Right lobe of liver (tissue), 6 donors: Measurements from ENCODE around the gene ISCA2. TPM values are rescaled to one million over a fixed set of nuclear protein-coding genes. Genes with fewer than 3 reads are reported as not detected.

Experiments used
- ATAC-seq, 4 donors: fragments of 200-7000 bp; cut with Tn5 transposase; one replicate each; pipeline ENCODE4 v1.9.1; 2020; ENCODE audit warnings: mild to moderate bottlenecking in 4 of 4, moderate library complexity in 4 of 4
- DNase-seq, 3 donors: peaks; one replicate each; pipeline ENCODE4 v3.0.0-alpha.2; 2020
- H3K27ac ChIP-seq, 3 donors: fragments of 200-600 bp; one replicate each; pipeline ENCODE4 v1.8.0; 2022
- H3K27me3 ChIP-seq, 2 donors: fragments of 200-600 bp; one replicate each; pipeline ENCODE4 v1.8.0; 2022
- H3K36me3 ChIP-seq, 4 donors: fragments of 200-600 bp; sonication (generic) in 1 of 4; one replicate each; pipeline versions ENCODE4 v1.5.1 to v1.8.0; 2017 to 2022; ENCODE audit warnings: control low read depth in 1 of 4
- H3K4me1 ChIP-seq, 4 donors: fragments of 200-600 bp; sonication (generic) in 1 of 4; one replicate each; pipeline versions ENCODE4 v1.5.1 to v1.8.0; 2017 to 2022; ENCODE audit warnings: control low read depth in 1 of 4
- H3K4me3 ChIP-seq, 3 donors: fragments of 200-600 bp; one replicate each; pipeline ENCODE4 v1.8.0; 2022
- H3K9me3 ChIP-seq, 4 donors: fragments of 200-600 bp; sonication (generic) in 1 of 4; one replicate each; pipeline versions ENCODE4 v1.5.1 to v1.8.0; 2017 to 2022; ENCODE audit warnings: control low read depth in 1 of 4
- POLR2A ChIP-seq: fragments of 450-650 bp; IDR thresholded peaks from one replicate; pipeline ENCODE4 v1.6.1; 2017; ENCODE audit warnings: antibody characterized with exemption, mild to moderate bottlenecking
- WGBS: methylation state at CpG from one replicate; pipeline ENCODE4 v1.1.6; 2018; ENCODE audit warnings: low coverage, low lambda C conversion rate; ENCODE audit not compliant: insufficient coverage; ENCODE audit errors: missing lambda C conversion rate; 5-methylcytosine and 5-hydroxymethylcytosine counted together
- intact Hi-C, 2 donors: fragments of 100-400 bp; cut with DNase I; formaldehyde crosslinking; loops; one replicate each; pipeline versions ENCODE4 v1.11.2 to v1.14.1; 2022
- total RNA-seq, 6 experiments: library from RNA; depleted of rRNA in 2 of 6; stranded (reverse); fragments of >200 nt in 2 of 6; fragmentation: NEBNext Ultra II Directional in 3 of 6; extraction: Animal tissue kit (Norgen Biotek cat#: 25700) in 3 of 6; gene quantifications; one replicate each; pipeline versions ENCODE4 v1.1.0 to v1.2.4, GENCODE V29; 2016 to 2023
- TF ChIP-seq, protein P1 (sequence below), 4 donors: fragments of 200-600 bp in 3 of 4; fragments of 450-650 bp in 1 of 4; IDR thresholded peaks; one replicate each; pipeline versions ENCODE4 v1.5.1 to v1.8.0; 2016 to 2022; ENCODE audit warnings: antibody characterized with exemption in 4 of 4, mild to moderate bottlenecking in 2 of 4
- donor health status: DM: no; HTN: yes; CAD: no.
- donor health status: DM: no; HTN: no; CAD: no.
- donor health status: DM: no; HTN: no; CAD: no.
- donor health status: DM: no; HTN: yes; CAD: no.
- donor health status: DM: no; HTN: yes; CAD: no.

ISCA2 gene
- total RNA-seq, 6 experiments from 2014 or later = 7.8 to 16.3 (median 11.4) TPM

DNA sequence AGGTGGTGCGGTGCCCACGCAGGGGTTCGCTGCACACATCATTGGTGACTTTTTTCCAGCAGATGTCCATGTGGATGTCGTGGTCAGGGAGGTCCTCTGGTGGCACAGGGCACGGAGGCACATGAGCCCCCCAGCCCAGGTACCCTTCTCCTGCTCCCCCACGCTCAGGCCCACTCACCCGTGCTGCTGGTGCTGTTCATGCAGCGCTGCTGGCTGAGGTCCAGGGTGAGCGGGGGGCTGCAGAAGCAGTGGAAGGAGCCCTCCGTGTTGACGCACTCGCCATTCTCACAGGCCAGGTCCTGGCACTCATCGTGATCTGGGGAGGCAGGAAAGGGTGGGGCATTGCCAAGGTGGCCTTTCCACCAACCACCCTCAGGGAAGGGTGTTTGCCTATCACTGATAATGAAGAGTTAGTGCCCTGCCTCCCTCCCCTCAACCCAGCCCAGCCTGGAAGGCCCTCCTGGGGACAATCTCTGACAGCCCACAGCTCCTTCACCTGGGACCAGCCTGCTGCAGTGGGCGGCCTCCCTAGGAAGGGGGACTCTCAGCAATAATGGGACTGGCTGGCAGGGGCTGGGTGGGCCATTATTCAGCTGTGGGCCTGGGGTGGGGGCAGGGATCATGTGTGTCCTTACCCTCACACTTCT is 9.8 kb downstream of the ISCA2 start:
- no peak overlapping the region for H3K4me3 ChIP-seq

DNA sequence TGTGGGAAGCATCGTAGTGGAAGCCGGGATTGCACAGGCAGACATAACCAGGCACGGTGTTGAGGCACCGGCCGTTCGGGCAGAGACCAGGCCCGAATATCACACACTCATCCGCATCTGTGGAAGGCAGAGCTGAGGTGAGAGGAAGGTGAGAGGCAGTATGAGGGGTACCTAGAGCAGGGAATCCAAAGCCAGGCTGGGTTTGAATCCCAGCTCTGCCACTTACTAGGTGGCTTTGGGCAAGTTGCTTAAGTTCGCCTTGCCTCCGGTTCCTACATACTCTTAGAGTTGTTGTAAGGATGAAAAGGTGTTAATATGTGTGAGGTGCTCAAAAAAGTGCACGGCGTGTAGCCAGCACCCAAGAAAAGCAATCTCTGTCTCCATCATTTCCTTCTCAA is 10.4 kb downstream of the ISCA2 start:
- no CpG with 5 or more reads among the region's 12 CpGs for WGBS
- TF ChIP-seq, protein P1, sequence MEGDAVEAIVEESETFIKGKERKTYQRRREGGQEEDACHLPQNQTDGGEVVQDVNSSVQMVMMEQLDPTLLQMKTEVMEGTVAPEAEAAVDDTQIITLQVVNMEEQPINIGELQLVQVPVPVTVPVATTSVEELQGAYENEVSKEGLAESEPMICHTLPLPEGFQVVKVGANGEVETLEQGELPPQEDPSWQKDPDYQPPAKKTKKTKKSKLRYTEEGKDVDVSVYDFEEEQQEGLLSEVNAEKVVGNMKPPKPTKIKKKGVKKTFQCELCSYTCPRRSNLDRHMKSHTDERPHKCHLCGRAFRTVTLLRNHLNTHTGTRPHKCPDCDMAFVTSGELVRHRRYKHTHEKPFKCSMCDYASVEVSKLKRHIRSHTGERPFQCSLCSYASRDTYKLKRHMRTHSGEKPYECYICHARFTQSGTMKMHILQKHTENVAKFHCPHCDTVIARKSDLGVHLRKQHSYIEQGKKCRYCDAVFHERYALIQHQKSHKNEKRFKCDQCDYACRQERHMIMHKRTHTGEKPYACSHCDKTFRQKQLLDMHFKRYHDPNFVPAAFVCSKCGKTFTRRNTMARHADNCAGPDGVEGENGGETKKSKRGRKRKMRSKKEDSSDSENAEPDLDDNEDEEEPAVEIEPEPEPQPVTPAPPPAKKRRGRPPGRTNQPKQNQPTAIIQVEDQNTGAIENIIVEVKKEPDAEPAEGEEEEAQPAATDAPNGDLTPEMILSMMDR (IDR thresholded peaks at IDR 0.05) = no peak
- no peak for TF ChIP-seq POLR2A
- no peaks in the 10 kb centered on the region for H3K36me3 ChIP-seq
- H3K4me3 ChIP-seq = no peak overlapping the region
- no peaks in the 10 kb centered on the region for H3K27me3 ChIP-seq
- intact Hi-C loops = no loop called here
- H3K9me3 ChIP-seq = no peaks in the 10 kb centered on the region
- H3K27ac ChIP-seq = no peak overlapping the region
- no peak for DNase-seq
- no peaks in the 10 kb centered on the region for H3K4me1 ChIP-seq
- ATAC-seq = no peak

More for the DNA sequence above, 9.8 kb downstream of the ISCA2 start:
- intact Hi-C loops = no loop called here
- H3K36me3 ChIP-seq = no peaks in the 10 kb centered on the region
- no peaks in the 10 kb centered on the region for H3K27me3 ChIP-seq
- DNase-seq (no peak), ATAC-seq (no peak)
- no peak overlapping the region for H3K27ac ChIP-seq
- WGBS = no CpG with 5 or more reads among the region's 14 CpGs
- H3K4me1 ChIP-seq = no peaks in the 10 kb centered on the region
- TF ChIP-seq, protein P1 (IDR thresholded peaks at IDR 0.05) = no peak
- TF ChIP-seq POLR2A = no peak
- no peaks in the 10 kb centered on the region for H3K9me3 ChIP-seq

DNA sequence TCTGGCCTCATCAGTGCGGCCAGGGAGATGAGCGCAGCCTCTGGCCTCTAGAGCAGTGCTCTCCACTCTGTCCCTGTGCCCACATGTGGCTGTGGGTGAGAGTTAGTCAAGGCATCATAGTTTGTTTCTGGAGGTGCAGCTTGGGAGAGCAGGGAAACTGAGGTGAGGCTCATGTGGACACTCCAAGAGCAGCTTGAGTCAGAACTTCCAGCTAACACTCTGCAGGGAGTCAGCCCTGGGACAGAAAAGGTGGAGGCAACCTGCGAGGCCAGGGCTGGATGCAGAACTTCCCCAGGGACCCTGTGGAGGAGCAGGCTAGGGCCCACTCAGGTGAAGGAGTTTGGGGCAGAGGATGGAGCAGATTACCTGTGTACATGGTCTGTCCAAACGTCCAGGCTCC is 10.8 kb downstream of the ISCA2 start:
- H3K4me3 ChIP-seq = no peak overlapping the region
- H3K4me1 ChIP-seq = no peaks in the 10 kb centered on the region
- no peaks in the 10 kb centered on the region for H3K9me3 ChIP-seq
- intact Hi-C loops = no loop called here
- TF ChIP-seq, protein P1 (IDR thresholded peaks at IDR 0.05) = no peak
- TF ChIP-seq POLR2A = no peak
- WGBS = 73% methylated on average over 2 of the region's 4 CpGs
- DNase-seq (no peak), ATAC-seq (no peak)
- no peak overlapping the region for H3K27ac ChIP-seq
- no peaks in the 10 kb centered on the region for H3K27me3 ChIP-seq
- H3K36me3 ChIP-seq = no peaks in the 10 kb centered on the region

DNA sequence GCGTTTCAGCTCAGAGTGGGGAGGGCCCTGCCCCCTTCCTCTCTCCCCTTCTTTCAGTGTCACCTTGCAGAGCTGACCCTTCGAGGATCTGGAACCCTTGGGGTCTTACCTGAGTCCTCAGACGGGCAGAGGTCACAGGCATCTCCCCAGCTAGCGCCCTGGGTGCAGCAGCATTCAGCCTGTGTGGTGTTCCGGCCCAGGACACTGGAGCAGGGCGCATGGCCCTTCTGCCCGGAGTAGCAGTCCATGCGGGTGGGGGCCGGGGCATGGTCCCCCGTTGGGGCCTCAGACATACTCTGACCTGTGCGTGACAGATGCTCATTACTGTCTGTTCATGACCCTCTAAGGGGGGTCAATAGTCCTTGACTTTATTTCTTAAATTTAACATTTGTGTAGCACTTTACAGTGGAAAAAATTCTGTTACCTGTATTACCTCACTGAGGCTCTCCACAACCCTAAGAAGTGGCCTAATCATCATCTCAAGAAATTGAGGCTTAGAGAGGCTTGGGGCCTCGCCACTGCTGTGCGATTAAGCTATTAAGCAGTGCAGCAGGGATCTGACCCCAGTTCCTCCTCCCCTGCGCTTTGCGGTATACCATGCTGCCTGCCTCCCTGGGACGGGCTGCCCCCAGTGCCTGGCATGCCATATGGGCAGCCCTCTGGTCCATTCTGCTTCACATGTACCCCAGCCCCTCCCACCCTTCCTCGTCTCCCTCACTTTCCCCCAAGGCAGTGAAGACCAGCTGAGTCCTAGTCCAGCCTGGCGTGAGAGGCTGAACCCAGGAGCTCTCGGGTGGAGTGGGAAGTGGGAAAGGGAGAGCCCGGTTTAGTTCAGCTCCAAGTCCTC is 11.5 kb downstream of the ISCA2 start:
- Histone ChIP-seq H3K27me3 (no peaks in the 10 kb centered on the region), H3K27ac (no peak overlapping the region), H3K4me1 (no peaks in the 10 kb centered on the region), H3K36me3 (no peaks in the 10 kb centered on the region), H3K9me3 (no peaks in the 10 kb centered on the region), H3K4me3 (no peak overlapping the region)
- DNase-seq = no peak
- intact Hi-C loops = no loop called here
- WGBS = 90% methylated on average over 8 of the region's 20 CpGs
- TF ChIP-seq, protein P1 (IDR thresholded peaks at IDR 0.05) = no peak
- TF ChIP-seq POLR2A = no peak
- no peak for ATAC-seq
